ENCODE data around the gene ZFP92. TPM values are rescaled to one million over a fixed set of nuclear protein-coding genes. Genes with fewer than 3 reads are reported as not detected.

ZFP92 gene
- total and polyA plus RNA-seq, 10 of the 15 experiments (the other 5 are each of a cell fraction or from before 2014, with no cell fraction given) = 0.02 to 1.6 (median 0.09) TPM; not detected in 2

DNA sequence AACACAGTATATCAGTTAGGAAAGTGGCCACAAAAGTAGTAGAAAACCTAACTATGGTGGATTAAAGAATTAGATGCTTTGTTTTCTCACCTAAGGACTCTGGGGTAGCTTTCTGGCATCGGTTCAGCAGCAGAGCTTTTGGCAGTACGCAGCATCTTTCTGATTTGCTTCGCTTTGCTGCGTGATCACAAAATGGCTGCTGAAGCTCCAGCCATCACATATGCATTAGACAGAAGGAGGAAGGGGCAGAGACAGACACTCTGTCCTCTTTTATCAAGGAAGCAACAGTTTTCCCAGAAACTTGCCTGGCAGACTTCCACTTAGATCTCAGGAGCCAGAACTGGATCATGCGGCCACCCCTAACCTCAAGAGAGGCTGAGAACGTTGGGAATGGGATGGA, 19.5 kb downstream of the ZFP92 start (continued):
- TF ChIP-seq, protein P1, sequence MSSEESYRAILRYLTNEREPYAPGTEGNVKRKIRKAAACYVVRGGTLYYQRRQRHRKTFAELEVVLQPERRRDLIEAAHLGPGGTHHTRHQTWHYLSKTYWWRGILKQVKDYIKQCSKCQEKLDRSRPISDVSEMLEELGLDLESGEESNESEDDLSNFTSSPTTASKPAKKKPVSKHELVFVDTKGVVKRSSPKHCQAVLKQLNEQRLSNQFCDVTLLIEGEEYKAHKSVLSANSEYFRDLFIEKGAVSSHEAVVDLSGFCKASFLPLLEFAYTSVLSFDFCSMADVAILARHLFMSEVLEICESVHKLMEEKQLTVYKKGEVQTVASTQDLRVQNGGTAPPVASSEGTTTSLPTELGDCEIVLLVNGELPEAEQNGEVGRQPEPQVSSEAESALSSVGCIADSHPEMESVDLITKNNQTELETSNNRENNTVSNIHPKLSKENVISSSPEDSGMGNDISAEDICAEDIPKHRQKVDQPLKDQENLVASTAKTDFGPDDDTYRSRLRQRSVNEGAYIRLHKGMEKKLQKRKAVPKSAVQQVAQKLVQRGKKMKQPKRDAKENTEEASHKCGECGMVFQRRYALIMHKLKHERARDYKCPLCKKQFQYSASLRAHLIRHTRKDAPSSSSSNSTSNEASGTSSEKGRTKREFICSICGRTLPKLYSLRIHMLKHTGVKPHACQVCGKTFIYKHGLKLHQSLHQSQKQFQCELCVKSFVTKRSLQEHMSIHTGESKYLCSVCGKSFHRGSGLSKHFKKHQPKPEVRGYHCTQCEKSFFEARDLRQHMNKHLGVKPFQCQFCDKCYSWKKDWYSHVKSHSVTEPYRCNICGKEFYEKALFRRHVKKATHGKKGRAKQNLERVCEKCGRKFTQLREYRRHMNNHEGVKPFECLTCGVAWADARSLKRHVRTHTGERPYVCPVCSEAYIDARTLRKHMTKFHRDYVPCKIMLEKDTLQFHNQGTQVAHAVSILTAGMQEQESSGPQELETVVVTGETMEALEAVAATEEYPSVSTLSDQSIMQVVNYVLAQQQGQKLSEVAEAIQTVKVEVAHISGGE (CRISPR knock-in tag; IDR thresholded peaks at IDR 0.05) = no peak
- no peak for TF ChIP-seq PML (IDR thresholded peaks at IDR 0.05; ENCODE audit: low read length)
- TF ChIP-seq NFYA (IDR thresholded peaks at IDR 0.05; ENCODE audit: borderline replicate concordance, low read depth, low read length) = no peak
- TF ChIP-seq, protein P2, sequence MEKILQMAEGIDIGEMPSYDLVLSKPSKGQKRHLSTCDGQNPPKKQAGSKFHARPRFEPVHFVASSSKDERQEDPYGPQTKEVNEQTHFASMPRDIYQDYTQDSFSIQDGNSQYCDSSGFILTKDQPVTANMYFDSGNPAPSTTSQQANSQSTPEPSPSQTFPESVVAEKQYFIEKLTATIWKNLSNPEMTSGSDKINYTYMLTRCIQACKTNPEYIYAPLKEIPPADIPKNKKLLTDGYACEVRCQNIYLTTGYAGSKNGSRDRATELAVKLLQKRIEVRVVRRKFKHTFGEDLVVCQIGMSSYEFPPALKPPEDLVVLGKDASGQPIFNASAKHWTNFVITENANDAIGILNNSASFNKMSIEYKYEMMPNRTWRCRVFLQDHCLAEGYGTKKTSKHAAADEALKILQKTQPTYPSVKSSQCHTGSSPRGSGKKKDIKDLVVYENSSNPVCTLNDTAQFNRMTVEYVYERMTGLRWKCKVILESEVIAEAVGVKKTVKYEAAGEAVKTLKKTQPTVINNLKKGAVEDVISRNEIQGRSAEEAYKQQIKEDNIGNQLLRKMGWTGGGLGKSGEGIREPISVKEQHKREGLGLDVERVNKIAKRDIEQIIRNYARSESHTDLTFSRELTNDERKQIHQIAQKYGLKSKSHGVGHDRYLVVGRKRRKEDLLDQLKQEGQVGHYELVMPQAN (conservative IDR thresholded peaks at IDR 0.05) = no peak
- no peak for TF ChIP-seq NFXL1 (IDR thresholded peaks at IDR 0.05; ENCODE audit: borderline replicate concordance)
- TF ChIP-seq RAD21 (IDR thresholded peaks at IDR 0.05; ENCODE audit: insufficient read depth, low read depth, low read length) = no peak
- no peak for TF ChIP-seq YY1 (IDR thresholded peaks at IDR 0.05; ENCODE audit: low read depth, low read length)
- TF ChIP-seq YBX1 (IDR thresholded peaks at IDR 0.05) = no peak
- TF ChIP-seq KDM1A (IDR thresholded peaks at IDR 0.05; ENCODE audit: borderline replicate concordance) = no peak
